ENCODE measurements around the gene NKX1-2.
A peak's percentile ranks its signal among the peaks of the same experiment; 100 is the strongest.
"Not testable (repeated sequence)": the region's sequence is repeated elsewhere in the genome, so short reads cannot be mapped to it uniquely, and the experiment has no call there.

Gene NKX1-2

GRCh38 chr10:124453960-124454610 is 4.2 kb upstream of the NKX1-2 start:
- Mint-ChIP-seq H3K4me1 (ENCODE audit: low read depth in 2 of 2) (peaks cover 0 to 6% of the 10 kb centered on the region in 2 donors), H3K27me3 (peaks cover 79 to 95% of the 10 kb centered on the region in 2 donors), H3K4me3 (no peak overlapping the region), H3K9me3 (no peaks in the 10 kb centered on the region), H3K27ac (no peak overlapping the region), H3K36me3 (ENCODE audit: insufficient read depth) (peaks cover 3% of the 10 kb centered on the region)
- ATAC-seq (replicated peaks) (no peak), DNase-seq (no peak)

DNA sequence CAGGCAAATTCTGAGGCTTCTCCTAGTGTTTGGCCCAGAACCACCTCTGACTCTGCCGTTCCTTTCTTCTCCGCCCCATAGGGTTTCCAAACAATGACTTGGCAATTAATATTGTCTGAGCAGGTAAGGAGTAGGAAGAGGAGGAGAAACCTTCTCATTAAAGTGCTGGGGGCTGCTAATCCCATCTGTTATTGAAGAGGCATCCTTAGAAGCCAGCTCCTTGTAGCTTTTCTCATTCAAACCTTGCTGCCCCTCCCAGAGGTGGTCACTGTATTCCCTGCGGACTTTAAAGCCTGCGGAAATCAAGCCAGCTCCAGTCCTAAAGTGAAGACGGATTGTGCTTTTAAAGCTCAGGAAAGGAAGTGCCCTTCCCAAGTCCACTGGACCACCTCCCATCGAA is 1.4 kb upstream of the NKX1-2 start:
- H3K36me3 Mint-ChIP-seq (ENCODE audit: insufficient read depth), result peaks cover 3% of the 10 kb centered on the region
- no peak for DNase-seq
- H3K9me3 Mint-ChIP-seq, result no peaks in the 10 kb centered on the region
- H3K27me3 Mint-ChIP-seq, result peaks cover 82 to 99% of the 10 kb centered on the region in 2 donors
- no peak for ATAC-seq (replicated peaks)
- peaks cover 4 to 14% of the 10 kb centered on the region in 2 donors for H3K4me1 Mint-ChIP-seq (ENCODE audit: low read depth in 2 of 2)
- H3K4me3 Mint-ChIP-seq, result peak overlapping the region in 1 of 2 donors; percentile 45
- H3K27ac Mint-ChIP-seq, result no peak overlapping the region

DNA sequence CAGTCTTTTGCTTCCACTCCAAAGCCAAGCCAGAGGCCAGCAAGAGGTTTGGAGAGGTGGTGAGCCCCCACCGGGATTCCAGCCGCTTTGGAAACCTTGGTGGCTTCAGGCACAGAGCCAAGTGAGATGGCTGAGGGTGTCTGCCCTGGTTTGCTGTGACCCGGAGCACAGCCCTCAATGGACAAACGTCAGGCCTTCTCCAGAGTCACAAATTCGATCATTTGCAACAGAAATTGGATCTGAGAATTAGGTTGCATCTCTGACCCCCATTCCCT is 885 bp upstream of the NKX1-2 start:
- Mint-ChIP-seq H3K27me3 (peaks cover 79 to 99% of the 10 kb centered on the region in 2 donors), H3K27ac (no peak overlapping the region), H3K4me3 (peak overlapping the region in 1 of 2 donors; percentile 45), H3K9me3 (no peaks in the 10 kb centered on the region), H3K4me1 (ENCODE audit: low read depth in 2 of 2) (peaks cover 4 to 14% of the 10 kb centered on the region in 2 donors), H3K36me3 (ENCODE audit: insufficient read depth) (peaks cover 3% of the 10 kb centered on the region)
- no peak for ATAC-seq (replicated peaks)
- no peak for DNase-seq

- Mint-ChIP-seq H3K27ac (no peak overlapping the region), H3K4me1 (ENCODE audit: low read depth in 2 of 2) (peaks cover 4 to 14% of the 10 kb centered on the region in 2 donors), H3K36me3 (ENCODE audit: insufficient read depth) (peaks cover 3% of the 10 kb centered on the region), H3K9me3 (no peaks in the 10 kb centered on the region), H3K27me3 (peaks cover 72 to 99% of the 10 kb centered on the region in 2 donors), H3K4me3 (peak overlapping the region; percentile 51 to 66)
- DNase-seq (no peak), ATAC-seq (replicated peaks) (no peak)
Observed at GRCh38 chr10:124449170-124450011, 444 bp downstream of the NKX1-2 start.

DNA sequence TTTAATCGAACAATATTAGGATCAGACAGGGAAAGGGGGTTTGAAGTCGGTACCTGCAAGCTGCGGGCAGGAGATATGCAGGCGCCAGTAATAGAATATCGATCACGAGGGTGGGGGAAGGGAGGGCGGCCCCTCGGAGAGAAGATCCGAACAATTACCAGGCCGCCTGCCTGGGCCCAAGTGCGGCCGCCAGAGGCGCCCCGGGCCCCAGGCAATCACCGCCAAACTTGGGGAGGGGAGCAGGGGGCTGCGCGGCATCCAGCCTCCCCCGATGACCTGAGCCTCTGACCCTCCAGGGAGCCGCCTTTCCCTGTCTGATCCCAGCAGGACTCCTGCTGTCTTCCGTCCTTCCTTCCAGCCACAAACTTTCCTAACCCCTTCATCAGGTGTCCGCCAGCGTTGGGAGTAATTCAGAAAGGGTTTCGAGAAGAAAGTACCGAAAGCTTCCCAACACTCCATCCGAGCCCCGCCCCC is 1.1 kb downstream of the NKX1-2 start:
- Mint-ChIP-seq H3K9me3 (no peaks in the 10 kb centered on the region), H3K4me1 (ENCODE audit: low read depth in 2 of 2) (peaks cover 4 to 14% of the 10 kb centered on the region in 2 donors), H3K4me3 (peak overlapping the region; percentile 66 to 70), H3K27ac (no peak overlapping the region), H3K27me3 (peaks cover 69 to 98% of the 10 kb centered on the region in 2 donors), H3K36me3 (ENCODE audit: insufficient read depth) (peaks cover 3% of the 10 kb centered on the region)
- no peak for DNase-seq
- no peak for ATAC-seq (replicated peaks)

- ATAC-seq (replicated peaks) (no peak), DNase-seq (no peak)
- H3K9me3 Mint-ChIP-seq, result no peaks in the 10 kb centered on the region
- no peak overlapping the region for H3K27ac Mint-ChIP-seq
- peaks cover 3% of the 10 kb centered on the region for H3K36me3 Mint-ChIP-seq (ENCODE audit: insufficient read depth)
- H3K27me3 Mint-ChIP-seq, result peaks cover 71 to 99% of the 10 kb centered on the region in 2 donors
- H3K4me1 Mint-ChIP-seq (ENCODE audit: low read depth in 2 of 2), result peaks cover 4 to 14% of the 10 kb centered on the region in 2 donors
- peak overlapping the region; percentile 66 to 70 for H3K4me3 Mint-ChIP-seq
Observed at GRCh38 chr10:124447751-124448466, 1.9 kb downstream of the NKX1-2 start.

- Mint-ChIP-seq H3K4me3 (no peak overlapping the region), H3K4me1 (ENCODE audit: low read depth in 2 of 2) (peaks cover 4 to 14% of the 10 kb centered on the region in 2 donors), H3K36me3 (ENCODE audit: insufficient read depth) (peaks cover 4% of the 10 kb centered on the region), H3K9me3 (no peaks in the 10 kb centered on the region), H3K27me3 (peaks cover 73 to 99% of the 10 kb centered on the region in 2 donors), H3K27ac (no peak overlapping the region)
- ATAC-seq (replicated peaks) (no peak), DNase-seq (no peak)
Observed at GRCh38 chr10:124446830-124447750, 2.7 kb downstream of the NKX1-2 start.

GRCh38 chr10:124441694-124442093 is 8.1 kb downstream of the NKX1-2 start:
- H3K4me1 Mint-ChIP-seq (ENCODE audit: low read depth in 2 of 2); ATAC-seq (replicated peaks); DNase-seq; H3K9me3 Mint-ChIP-seq; H3K36me3 Mint-ChIP-seq (ENCODE audit: insufficient read depth); H3K27ac Mint-ChIP-seq; H3K4me3 Mint-ChIP-seq: not testable (repeated sequence)
- H3K27me3 Mint-ChIP-seq, result peaks cover 34 to 54% of the 10 kb centered on the region in 2 donors

DNA sequence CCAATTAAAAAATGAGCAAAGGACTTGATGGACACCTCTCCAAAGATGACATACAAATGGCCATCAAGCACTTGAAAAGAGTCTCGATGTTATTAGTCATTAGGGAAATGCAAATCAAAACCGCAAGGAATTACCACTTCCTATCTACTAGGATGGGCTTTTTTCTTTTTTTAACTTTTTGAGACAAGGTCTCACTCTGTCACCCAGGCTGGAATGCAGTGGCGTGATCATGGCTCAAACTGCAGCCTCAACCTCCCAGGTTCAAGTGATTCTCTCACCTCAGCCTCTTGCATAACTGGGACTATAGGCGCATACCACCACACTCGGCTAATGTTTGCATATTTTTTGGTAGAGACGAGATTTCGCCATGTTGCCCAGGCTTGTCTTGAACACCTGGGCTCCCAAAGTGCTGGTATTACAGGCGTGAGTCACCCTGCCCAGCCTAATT is 13.6 kb downstream of the NKX1-2 start:
- H3K27ac Mint-ChIP-seq, result peak overlapping the region in 1 of 2 donors; percentile 46

GRCh38 chr10:124435683-124436082 is 14.2 kb downstream of the NKX1-2 start:
- DNase-seq; H3K27ac Mint-ChIP-seq; H3K9me3 Mint-ChIP-seq; H3K4me1 Mint-ChIP-seq (ENCODE audit: low read depth in 2 of 2); ATAC-seq (replicated peaks); H3K4me3 Mint-ChIP-seq; H3K36me3 Mint-ChIP-seq (ENCODE audit: insufficient read depth): not testable (repeated sequence)
- peaks cover 11 to 18% of the 10 kb centered on the region in 2 donors for H3K27me3 Mint-ChIP-seq

More for the DNA sequence above, 13.6 kb downstream of the NKX1-2 start:
- Mint-ChIP-seq H3K4me3 (no peak overlapping the region), H3K36me3 (ENCODE audit: insufficient read depth) (no peaks in the 10 kb centered on the region), H3K4me1 (ENCODE audit: low read depth in 2 of 2) (no peaks in the 10 kb centered on the region), H3K27me3 (peaks cover 7 to 12% of the 10 kb centered on the region in 2 donors), H3K9me3 (no peaks in the 10 kb centered on the region)
- ATAC-seq (replicated peaks), result no peak
- DNase-seq, result no peak

DNA sequence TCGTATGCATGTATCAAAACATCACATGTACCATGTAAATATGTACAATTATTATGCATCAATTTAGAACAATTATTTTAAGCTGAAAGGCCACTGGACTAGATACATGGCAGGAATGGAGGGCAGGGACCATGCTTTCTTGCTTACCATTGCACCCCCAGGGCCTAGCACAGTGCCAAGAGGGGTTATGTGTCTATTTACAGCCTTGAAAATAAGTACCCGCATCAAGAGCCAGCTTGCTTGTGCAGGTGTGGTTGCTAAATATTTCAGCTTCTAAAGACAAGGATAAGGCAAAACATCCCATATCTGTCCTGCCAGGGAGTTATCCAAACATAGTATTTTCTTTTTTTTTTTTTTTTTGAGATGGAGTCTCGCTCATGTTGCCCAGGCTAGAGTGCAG is 16.4 kb downstream of the NKX1-2 start:
- Mint-ChIP-seq H3K4me1 (ENCODE audit: low read depth in 2 of 2) (no peaks in the 10 kb centered on the region), H3K27me3 (peaks cover 23 to 24% of the 10 kb centered on the region in 2 donors), H3K4me3 (no peak overlapping the region), H3K36me3 (ENCODE audit: insufficient read depth) (no peaks in the 10 kb centered on the region), H3K9me3 (no peaks in the 10 kb centered on the region), H3K27ac (no peak overlapping the region)
- ATAC-seq (replicated peaks) (no peak), DNase-seq (no peak)

GRCh38 chr10:124430077-124430476 is 19.8 kb downstream of the NKX1-2 start:
- no peaks in the 10 kb centered on the region for H3K36me3 Mint-ChIP-seq (ENCODE audit: insufficient read depth)
- no peak overlapping the region for H3K27ac Mint-ChIP-seq
- H3K9me3 Mint-ChIP-seq, result no peaks in the 10 kb centered on the region
- H3K27me3 Mint-ChIP-seq, result peaks cover 26 to 37% of the 10 kb centered on the region in 2 donors
- ATAC-seq (replicated peaks), result no peak
- H3K4me1 Mint-ChIP-seq (ENCODE audit: low read depth in 2 of 2), result no peaks in the 10 kb centered on the region
- no peak for DNase-seq
- H3K4me3 Mint-ChIP-seq, result no peak overlapping the region

All from effector memory CD8-positive, alpha-beta T cell (primary cell).